ENCODE results near the gene DENR.
"Not testable (repeated sequence)": the region's sequence is repeated elsewhere in the genome, so short reads cannot be mapped to it uniquely, and the experiment has no call there.

DENR gene

GRCh38 chr12:122716658-122717057, 36.0 kb upstream of the DENR start, which contains the start of gene HCAR3:
TSS of gene HCAR3 (minus strand) at chr12:122716811. CDS start at chr12:122716737, 74 bp downstream.
- H2AFZ ChIP-seq; H3K27me3 ChIP-seq (ENCODE audit: control insufficient read depth, insufficient read depth, low read length); H3K4me2 ChIP-seq (ENCODE audit: low read length); H3K4me3 ChIP-seq (ENCODE audit: low read depth, low read length); H3K79me2 ChIP-seq; H3K4me1 ChIP-seq; H3K9me3 ChIP-seq (ENCODE audit: control insufficient read depth, low read length); H3K36me3 ChIP-seq (ENCODE audit: control insufficient read depth, insufficient read depth, low read length); H3K9ac ChIP-seq: not testable (repeated sequence)
- peak within 1 kb of the TSS; percentile 75 for H3K27ac ChIP-seq

- Histone ChIP-seq H3K9ac (no peak overlapping the region), H3K4me3 (ENCODE audit: low read depth, low read length) (no peak overlapping the region), H3K79me2 (peaks cover 7% of the 10 kb centered on the region), H3K27ac (no peak overlapping the region), H2AFZ (no peak overlapping the region), H3K9me3 (ENCODE audit: control insufficient read depth, low read length) (no peaks in the 10 kb centered on the region), H3K4me1 (peaks cover 29% of the 10 kb centered on the region), H3K4me2 (ENCODE audit: low read length) (no peak overlapping the region), H3K36me3 (ENCODE audit: control insufficient read depth, insufficient read depth, low read length) (no peaks in the 10 kb centered on the region), H3K27me3 (ENCODE audit: control insufficient read depth, insufficient read depth, low read length) (no peaks in the 10 kb centered on the region)
- TF ChIP-seq, protein P1, sequence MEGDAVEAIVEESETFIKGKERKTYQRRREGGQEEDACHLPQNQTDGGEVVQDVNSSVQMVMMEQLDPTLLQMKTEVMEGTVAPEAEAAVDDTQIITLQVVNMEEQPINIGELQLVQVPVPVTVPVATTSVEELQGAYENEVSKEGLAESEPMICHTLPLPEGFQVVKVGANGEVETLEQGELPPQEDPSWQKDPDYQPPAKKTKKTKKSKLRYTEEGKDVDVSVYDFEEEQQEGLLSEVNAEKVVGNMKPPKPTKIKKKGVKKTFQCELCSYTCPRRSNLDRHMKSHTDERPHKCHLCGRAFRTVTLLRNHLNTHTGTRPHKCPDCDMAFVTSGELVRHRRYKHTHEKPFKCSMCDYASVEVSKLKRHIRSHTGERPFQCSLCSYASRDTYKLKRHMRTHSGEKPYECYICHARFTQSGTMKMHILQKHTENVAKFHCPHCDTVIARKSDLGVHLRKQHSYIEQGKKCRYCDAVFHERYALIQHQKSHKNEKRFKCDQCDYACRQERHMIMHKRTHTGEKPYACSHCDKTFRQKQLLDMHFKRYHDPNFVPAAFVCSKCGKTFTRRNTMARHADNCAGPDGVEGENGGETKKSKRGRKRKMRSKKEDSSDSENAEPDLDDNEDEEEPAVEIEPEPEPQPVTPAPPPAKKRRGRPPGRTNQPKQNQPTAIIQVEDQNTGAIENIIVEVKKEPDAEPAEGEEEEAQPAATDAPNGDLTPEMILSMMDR (IDR thresholded peaks at IDR 0.05) = no peak
These were observed 31.5 kb upstream of the DENR start for GRCh38 chr12:122721057-122721545.

DNA sequence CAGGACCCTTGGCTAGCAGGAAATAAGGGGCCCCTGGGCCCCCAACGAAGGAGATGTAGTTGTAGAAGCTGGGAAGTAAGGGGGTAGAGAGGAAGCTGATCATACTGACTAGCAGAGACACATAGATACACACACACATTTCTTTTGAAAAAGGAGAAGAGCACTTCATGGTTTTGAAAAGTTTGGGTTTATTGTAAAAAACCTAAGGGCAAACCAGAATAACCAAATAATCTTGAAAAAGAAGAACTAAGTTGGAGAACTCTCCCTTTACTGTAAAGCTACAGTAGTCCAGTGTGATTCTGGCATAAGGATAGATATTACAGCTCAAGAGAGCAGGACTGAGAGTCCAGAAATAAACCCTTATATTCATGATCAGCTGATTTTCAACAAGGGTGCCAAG, 30.2 kb upstream of the DENR start:
- Histone ChIP-seq H3K9me3 (ENCODE audit: control insufficient read depth, low read length) (no peaks in the 10 kb centered on the region), H3K9ac (no peak overlapping the region), H3K4me1 (peaks cover 31% of the 10 kb centered on the region), H3K36me3 (ENCODE audit: control insufficient read depth, insufficient read depth, low read length) (no peaks in the 10 kb centered on the region), H3K4me2 (ENCODE audit: low read length) (peak overlapping the region; percentile 35), H3K79me2 (peaks cover 11% of the 10 kb centered on the region), H2AFZ (no peak overlapping the region), H3K27ac (peak overlapping the region; percentile 40), H3K4me3 (ENCODE audit: low read depth, low read length) (no peak overlapping the region), H3K27me3 (ENCODE audit: control insufficient read depth, insufficient read depth, low read length) (no peaks in the 10 kb centered on the region)
- TF ChIP-seq, protein P1 (IDR thresholded peaks at IDR 0.05) = no peak

GRCh38 chr12:122724641-122725243, 27.9 kb upstream of the DENR start:
- Histone ChIP-seq H3K27ac (peak overlapping the region; percentile 99), H3K9me3 (ENCODE audit: control insufficient read depth, low read length) (no peaks in the 10 kb centered on the region), H3K4me1 (peaks cover 37% of the 10 kb centered on the region), H3K79me2 (peaks cover 27% of the 10 kb centered on the region), H3K4me3 (ENCODE audit: low read depth, low read length) (no peak overlapping the region), H3K36me3 (ENCODE audit: control insufficient read depth, insufficient read depth, low read length) (no peaks in the 10 kb centered on the region), H3K9ac (no peak overlapping the region), H2AFZ (no peak overlapping the region), H3K4me2 (ENCODE audit: low read length) (peak overlapping the region; percentile 76), H3K27me3 (ENCODE audit: control insufficient read depth, insufficient read depth, low read length) (no peaks in the 10 kb centered on the region)
- TF ChIP-seq, protein P1 (IDR thresholded peaks at IDR 0.05) = no peak

GRCh38 chr12:122725452-122726079, 27.1 kb upstream of the DENR start:
- Histone ChIP-seq H3K36me3 (ENCODE audit: control insufficient read depth, insufficient read depth, low read length) (no peaks in the 10 kb centered on the region), H3K9ac (no peak overlapping the region), H3K9me3 (ENCODE audit: control insufficient read depth, low read length) (no peaks in the 10 kb centered on the region), H2AFZ (peak overlapping the region; percentile 46), H3K4me2 (ENCODE audit: low read length) (peak overlapping the region; percentile 76), H3K27me3 (ENCODE audit: control insufficient read depth, insufficient read depth, low read length) (no peaks in the 10 kb centered on the region), H3K27ac (peak overlapping the region; percentile 99), H3K4me3 (ENCODE audit: low read depth, low read length) (peak overlapping the region; percentile 58), H3K79me2 (peaks cover 27% of the 10 kb centered on the region), H3K4me1 (peaks cover 37% of the 10 kb centered on the region)
- TF ChIP-seq, protein P1 (IDR thresholded peaks at IDR 0.05) = no peak

Measured in parathyroid adenoma (tissue), 2 donors.